Activated gamma-delta T cell (primary cell): ENCODE measurements around the gene TRIM44.
"Not testable (repeated sequence)": the region's sequence is repeated elsewhere in the genome, so short reads cannot be mapped to it uniquely, and the experiment has no call there.

Source experiments
- DNase-seq: peaks from one replicate; lab custom pipeline; 2025; lab: John Stamatoyannopoulos, UW

Gene TRIM44

DNA sequence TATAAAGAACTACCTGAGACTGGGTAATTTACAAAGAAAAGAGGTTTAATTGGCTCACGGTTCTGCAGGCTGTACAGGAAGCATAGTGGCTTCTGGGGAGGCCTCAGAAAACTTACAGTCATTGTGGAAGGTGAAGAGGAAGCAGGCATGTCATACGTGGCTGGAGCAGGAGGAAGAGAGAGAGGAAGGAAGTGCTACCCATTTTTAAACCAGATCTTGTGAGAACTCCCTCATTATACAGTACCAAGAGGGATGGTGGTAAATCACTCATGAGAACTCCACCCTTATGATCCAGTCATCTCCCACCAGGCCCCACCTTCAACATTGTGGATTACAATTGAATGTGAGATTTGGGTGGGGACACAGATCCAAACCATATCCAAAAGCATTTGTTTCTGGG, 53.1 kb downstream of the TRIM44 start:
- not testable (repeated sequence) for DNase-seq

DNA sequence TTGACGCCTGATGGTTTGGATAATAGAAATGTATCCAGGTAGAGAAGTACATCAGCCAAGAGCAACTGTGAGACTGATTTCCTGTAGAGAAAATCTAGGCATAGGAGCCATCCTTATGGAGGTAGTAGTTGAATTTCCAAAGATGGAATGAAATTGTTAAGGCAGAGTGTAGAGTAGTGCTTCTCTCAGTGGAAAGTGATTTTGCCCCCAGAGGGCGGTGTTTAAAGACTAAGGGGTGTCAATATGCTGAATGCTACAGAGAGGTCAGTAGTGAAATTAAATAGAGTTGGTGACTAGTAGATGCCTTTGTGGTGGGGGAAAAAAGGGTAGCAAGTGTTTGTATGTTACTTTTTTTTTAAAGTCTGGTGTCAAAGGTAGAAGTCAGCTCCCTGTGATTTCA, 54.5 kb downstream of the TRIM44 start:
- DNase-seq = no peak

DNA sequence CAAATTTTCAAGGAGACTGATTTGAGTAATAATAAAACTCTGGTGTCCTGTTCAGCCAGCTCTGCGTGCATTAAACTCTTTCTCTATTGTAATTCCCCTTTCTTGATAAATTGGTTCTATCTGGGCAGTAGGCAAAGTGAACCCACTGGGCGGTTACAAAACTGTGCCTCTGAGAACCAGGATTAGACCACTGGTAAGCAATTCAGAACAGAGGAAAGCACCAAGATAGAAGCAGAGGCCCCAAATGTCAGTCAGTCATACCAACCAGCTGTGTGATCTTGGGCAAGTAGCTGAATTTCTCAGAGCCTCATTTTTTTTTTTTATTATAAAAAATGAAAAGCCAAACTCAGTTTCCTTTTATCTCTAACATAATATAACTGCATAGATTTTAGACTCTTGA, 54.9 kb downstream of the TRIM44 start:
- DNase-seq = no peak

DNA sequence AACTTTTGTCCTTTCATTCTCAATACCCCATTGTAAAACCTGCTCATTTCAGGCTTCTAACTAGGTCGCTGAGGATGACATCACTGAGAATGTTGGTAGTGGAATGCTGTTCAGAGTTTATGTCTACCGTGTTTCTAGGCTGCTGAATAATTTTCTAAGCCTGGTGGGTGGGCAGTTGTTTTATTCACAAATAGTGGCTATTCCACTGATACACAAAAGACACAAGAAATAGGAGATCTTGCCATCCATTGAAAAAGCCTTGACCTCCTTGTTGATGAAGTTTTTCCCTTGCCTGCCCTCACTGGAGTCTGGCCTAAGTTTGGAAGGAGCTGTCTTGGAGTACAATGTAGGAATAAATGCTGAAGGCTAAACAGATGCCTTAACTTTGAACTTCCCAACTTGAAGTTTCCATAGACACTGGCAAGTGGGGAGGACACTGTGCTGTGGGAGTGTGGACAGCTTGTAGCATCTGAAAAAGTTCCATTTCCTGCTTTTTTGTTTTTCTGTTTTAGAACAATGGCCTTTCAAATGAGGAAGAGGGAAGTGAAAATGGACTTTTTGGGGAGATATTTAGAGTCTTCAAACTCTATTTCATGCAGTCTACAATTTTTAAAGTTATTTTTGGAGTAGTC, 59.2 kb downstream of the TRIM44 start:
- DNase-seq = no peak

DNA sequence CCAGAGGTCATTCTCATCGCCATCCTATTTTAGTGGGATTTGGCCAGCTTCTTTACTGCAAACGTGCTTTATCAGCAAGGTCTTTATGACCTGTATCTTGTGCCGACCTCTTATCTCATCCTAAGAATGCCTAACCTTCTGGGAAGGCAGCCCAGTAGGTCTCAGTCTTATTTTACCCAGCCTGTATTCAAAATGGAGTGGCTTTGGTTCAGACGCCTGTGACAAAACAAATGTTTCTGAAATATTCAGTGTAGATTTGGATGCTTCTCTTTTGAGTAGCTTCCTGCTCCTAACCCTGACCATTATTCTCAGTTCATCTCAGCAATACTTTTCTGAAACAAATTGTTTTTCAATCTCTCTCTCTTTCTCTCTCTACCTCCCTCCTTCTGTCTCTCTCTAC, 60.1 kb downstream of the TRIM44 start:
- no peak for DNase-seq

DNA sequence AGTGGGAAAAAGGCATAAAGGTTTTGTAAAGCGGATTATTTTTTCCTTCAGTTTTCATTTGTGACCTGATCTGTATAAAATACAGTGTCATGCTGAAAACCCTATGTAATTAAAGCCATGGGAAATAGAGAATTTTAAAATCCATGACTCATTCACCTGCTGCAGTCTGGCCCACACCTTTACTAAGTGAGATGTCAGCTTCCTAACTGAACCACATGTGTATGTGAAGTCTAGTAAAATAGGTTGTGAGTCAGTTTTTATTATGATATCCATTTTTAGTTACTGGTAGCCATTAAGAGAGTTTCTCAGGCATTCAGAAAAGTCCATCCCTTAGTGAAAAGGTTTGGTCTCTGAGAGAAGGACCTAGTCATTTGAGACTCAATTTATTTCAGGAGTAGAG, 60.9 kb downstream of the TRIM44 start:
- no peak for DNase-seq

DNA sequence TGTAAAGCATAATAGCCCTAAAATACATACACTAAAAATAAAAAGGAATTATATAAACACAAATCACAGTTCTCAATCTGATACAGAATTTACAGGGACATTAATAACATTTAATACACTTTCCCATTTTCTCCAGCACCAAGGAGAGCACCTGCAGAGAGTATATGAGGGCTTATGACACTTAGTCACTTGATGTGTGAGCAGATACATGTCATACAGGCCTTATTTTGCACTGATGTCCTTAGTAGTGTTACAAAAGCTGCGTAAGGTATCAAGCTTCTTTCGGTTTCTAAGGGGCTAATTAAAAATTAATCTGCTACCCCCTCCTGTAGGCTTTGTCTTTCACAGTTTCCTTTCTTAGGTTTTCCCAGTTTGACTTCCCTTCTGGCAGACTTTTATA, 61.3 kb downstream of the TRIM44 start:
- no peak for DNase-seq

DNA sequence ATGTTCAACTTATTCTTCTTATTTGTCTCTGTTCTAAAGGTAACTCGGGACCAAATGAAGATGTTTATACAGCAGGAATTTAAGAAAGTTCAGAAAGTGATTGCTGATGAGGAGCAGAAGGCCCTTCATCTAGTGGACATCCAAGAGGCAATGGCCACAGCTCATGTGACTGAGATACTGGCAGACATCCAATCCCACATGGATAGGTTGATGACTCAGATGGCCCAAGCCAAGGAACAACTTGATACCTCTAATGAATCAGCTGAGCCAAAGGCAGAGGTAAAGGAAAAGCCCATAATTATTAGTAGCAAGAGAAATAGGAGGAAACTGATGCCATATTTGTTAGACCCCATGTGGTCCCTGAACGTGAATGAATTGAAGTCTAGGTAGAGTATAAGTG, 63.3 kb downstream of the TRIM44 start:
- no peak for DNase-seq

DNA sequence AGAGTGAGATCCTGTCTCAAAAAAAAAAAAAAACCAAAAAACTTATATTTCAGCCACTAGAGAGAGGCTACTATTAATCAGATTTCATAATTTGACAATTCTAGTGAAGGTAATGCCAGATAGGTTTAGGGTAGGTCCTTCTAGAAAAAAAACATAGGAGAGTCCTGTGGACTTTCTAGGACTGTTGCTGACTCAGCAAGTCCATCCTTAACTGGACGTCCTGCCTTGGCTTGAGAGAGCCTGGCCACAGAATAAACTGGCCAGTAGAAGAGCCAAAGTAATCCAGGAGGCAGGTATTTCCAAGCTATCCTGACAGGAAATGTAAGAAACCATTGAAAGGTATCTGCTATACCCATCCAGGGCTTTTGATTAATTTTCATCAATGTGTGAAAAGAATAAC, 64.6 kb downstream of the TRIM44 start:
- no peak for DNase-seq

DNA sequence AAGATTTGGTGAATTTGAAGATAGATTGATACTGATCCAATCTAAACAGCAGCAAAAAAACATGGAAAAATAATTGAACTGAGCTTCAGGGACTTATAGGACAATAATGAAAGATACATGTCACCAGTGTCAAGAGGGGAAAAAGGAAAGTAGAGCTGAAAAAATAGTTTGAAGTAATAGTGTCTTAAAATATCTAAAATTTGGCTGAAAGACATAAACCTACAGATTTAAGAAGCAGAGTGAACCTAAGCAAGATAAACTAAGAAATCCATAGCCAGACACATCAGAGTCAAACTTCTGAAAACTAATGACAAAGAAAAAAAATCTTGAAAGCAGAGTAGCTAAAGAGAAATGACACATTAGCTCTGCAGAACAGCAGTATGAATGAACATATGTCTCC, 67.7 kb downstream of the TRIM44 start:
- DNase-seq = no peak

DNA sequence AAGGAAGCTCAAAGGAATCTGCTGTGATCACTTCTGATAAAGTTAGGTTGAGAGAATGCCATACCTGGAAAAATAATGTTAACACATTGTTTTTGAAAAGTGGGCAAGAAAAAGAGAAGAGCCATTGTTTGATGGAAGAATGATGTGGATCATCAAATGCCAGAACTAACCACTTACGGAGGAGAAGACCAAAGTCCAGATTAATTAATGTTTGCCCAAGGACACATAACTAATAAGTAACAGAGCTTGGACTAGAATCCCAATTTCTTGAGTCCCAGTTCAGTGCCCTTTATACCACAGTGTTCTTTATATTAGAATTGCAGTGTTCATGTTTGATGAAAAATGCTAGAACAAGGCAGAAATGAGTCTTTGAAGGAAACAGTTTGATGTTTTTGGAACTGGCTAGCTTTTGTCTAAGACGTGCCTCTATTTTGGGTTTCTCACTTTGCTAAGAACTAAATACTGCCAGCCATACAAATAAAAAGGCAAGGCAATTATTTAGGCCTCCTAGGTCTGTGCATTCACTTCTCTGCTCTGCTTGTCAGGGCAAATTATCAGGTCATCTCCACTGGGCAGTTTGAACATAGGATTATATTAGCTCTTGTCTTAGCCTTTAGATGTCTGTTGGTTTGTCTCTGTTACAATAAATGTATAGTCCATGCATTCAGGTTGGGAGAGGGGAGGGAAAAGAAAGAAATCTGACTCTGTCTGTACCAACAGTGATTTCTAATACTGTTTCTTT, 72.3 kb downstream of the TRIM44 start:
- DNase-seq = no peak

DNA sequence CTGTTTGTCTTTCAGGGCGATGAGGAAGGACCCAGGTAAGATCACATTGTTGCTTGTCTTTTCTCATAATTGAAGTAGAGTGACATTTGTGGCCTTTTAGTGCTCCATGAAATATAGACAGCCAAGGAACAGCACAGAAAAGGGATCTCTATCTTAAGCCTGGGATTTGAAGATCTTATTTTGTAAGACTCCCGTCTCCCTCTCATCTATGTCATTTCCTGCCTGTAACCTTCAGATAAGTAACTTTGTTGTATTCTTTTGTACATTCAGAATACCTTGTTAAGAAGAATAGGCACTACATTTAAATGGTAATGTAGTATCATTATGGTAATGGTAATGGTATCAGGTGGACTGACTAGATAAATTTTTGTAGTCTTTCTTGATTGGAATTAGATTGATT, 72.8 kb downstream of the TRIM44 start:
- DNase-seq = no peak

DNA sequence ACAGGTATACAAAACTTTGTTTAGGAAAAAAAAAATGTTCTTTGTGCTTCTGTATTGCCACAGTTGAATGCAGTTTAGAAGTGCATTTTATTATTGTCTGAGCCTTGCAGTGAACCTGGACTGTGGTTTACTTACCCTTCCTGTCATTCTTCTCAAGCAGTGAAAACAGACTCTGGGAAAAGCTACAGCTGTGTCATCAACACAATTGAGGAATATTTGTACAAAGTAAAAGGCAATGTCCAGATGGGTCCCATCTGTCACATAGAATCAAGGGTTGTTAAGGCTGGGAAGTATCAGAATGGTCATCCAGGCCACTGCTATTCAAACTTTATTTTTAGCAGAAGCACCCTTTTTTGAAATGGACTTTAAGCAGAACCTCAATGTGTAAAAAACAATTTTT, 73.3 kb downstream of the TRIM44 start:
- DNase-seq = no peak

DNA sequence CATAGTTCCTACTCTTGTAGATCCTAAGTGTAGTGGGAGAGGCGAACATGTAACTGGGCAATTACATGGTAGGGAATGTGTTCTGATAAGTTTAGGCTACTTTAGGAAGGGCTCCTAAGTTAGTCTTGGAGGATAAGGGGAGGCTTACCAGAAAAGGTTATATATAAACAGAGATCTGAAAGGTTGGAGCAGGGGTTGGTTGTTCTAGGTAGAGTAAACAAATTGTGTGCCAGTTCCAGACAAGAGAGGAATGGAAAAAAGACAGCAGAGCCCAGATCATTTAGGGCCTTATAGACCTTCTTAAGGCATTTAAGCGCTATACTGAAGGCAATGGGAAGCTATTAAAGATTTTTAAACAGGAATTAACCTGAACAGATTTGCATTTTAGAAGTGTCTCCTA, 74.4 kb downstream of the TRIM44 start:
- DNase-seq = no peak

DNA sequence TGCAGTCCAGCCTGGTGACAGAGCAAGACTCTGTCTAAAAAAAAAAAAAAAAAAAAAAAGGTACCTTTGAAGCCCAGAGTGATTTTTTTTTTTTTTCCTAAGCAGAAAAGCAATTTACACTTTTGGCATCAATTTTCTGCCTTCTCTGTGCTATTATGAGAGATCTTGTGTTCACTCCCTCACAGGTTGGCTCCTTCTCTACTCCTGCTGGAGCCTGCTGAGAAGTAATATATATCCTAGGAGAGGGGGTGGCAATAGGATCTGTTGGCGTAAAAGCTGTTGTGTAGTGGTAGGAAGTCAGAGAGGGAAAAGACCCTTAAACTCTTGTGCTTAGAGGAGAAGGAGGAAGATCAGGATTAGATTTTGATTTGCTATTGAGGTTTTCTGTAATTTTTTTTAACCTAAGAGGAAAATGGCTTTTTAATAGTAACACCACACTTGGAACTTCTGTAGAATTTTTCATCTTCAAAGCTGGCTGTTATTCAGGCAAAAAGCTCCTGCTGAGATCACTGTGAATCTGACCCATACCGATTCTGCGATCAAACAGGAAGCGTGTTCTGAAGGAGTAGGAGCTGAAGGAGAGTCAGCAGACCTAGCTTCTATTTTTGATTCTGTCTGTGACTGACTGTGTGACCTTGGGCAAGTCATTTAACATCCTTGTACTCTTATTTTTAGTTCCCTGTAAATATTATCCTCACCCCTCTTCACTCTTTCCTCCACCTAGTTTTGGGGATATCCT, 77.7 kb downstream of the TRIM44 start:
- DNase-seq = no peak

DNA sequence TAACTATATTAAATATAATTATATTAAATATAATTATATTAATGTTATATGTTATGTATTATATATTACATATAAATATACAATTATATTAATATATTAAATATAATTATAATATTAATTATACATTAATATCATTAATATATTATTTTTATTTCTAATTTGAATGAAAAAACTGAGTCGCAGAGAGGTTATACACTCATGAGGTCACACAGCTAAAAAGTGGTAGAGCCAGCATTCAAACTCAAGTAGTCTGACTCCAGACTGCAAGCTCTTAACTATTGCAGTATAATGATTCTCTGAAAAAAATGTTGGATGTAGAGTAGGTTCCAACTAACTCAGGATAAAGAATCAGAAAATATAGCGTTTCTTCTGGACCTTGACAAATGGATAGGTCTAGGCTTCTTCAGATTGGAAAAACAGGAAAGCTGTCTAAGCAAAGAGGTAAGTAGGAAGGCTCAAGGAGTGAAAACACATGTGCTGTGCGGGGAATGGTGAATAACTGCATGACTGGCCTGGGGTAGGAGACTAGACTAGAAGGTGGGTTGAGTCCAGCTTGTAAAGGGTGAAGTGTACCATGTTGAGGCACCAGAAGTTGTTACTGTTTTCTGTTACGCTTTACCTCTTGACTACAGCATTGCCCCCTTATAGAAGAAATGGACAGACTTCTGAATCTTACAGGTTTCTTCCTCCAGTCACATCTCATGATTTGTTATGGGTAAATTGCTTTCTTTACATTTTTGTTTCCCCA, 80.3 kb downstream of the TRIM44 start:
- no peak for DNase-seq

DNA sequence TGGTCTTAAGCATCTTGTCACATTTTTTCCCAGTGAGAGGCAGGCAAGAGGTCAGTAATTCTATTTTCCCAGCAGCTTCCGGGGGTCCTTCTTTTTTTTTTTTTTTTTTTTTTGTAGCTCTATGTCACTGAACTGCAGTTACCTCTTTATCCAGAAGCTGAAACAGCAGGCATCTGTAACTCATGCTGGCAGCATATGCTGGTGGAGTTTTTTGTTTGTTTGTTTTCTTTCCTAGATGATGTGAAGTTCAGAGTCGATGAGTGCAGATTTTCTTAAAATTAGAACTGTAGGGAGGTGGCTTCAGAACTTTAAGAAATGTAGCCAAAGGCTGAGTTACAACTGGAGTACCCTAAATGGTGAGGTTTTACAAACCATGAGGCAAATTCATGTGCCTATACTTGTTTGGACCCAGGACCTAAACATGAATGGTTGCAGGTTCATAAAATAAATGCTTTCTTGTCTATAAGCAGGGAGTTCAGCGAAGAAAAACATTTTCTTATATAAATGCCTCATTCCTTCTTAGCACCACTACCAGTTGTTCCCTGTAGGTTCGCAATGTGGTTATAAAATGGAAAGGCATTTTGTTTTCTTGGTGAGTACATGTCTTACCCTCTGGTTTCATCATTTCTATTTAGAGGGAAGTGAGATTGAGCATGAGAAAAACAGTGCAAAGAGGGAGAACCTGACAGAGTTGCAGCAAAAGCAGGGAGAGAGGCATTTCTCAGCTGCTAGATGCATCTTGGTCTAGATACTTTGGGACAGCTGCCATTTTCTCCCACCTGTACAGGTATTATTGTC, 84.0 kb downstream of the TRIM44 start:
- DNase-seq = no peak

DNA sequence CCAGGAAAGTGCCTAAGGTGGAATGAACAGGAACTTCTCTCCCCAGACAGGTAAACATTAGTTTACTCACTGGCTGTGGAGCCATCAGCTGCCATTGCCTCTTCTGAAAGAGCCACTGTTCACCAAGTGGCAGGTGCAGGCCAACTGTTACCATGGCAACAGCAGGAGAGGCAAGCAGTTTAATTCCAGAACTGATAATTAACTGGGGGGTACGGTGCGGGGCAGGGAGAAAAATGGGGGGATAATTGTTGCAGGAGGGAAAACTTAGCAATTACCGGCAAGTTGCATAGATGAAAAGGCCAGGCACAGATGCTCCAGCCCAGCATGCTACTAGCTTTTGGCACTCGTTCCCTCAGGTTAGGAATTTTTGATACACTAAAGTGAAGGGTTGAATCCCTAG, 85.1 kb downstream of the TRIM44 start:
- DNase-seq = no peak

DNA sequence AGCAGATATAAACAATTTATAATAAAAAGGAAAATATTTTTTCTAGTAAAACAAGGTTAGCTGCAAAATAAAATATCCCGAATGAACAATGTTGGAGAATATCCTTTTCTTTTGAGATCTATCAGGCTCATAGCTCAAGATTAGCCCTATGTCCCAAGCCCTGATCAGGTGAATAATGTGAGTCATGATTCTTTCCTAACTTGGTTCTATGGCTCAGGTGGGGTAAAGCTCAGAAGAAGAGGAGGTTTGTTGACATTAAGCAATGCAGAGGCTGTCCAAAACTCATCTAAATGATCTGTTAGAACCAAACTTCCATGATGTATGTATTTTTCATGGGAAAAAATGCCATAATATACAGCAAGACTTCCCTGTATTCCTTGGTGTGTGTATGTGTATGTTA, 86.1 kb downstream of the TRIM44 start:
- no peak for DNase-seq

DNA sequence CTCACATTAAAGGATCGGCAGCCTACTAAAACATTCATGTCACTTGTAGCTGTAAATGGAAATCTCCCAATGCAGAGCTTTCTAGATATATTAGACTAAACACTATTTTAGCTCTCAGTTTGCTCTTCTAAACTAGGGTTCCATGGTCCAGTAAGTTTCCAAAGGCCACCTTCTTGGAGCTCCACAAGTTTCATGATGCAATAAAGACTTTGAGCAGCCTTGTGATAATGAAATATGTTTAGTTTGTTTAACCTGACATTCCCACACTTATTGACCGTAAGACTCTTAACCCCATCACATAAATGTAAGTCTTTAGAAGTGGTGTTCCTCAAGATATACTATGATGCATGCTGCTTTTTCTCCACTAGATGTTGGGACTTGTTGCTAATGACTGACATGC, 87.7 kb downstream of the TRIM44 start:
- DNase-seq = no peak

DNA sequence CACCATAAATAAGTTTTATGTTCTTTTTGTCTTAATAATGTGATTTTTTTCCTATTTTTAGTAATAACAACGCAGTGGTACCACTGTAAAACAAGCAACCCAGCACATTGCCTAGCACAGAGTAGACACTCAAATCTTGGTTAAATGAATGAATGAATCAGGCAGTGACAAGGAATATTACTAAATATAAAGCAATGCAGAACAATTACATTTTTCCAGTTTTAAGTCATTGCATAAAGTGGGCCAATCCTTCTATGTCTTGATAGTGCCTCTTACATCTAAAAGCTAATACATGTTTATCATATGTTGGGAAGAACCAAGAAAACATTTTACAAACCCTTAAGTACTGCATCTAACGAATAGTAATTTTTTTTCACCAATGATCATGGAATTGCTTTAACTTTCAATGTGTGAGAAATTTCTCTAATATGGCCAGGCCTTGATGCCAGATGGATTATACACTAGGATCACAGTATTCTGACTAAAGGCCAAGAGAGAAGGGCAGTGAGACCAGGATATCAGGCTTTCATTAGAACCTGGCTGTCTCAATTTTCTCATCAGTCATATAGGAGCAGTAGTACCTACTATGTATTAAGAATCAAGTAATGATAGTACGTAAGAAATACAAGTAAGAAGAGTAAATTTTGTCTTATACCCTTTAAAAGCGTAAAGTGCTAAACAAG, 88.5 kb downstream of the TRIM44 start:
- DNase-seq = no peak
